Body of pancreas (tissue), 4 donors: ENCODE measurements around the gene SIX4.

ENCODE experiments used
- CTCF ChIP-seq, 7 experiments: fragments of 450-650 bp in 4 of 7; fragments of 200-600 bp in 3 of 7; sonication (generic) in 3 of 7; IDR thresholded peaks; one replicate each; pipeline ENCODE4 v1.5.1; 2016 to 2019; ENCODE audit warnings: antibody characterized with exemption in 7 of 7
- POLR2A ChIP-seq, 3 donors: fragments of 450-650 bp; IDR thresholded peaks; one replicate each; pipeline ENCODE4 v1.6.1; 2016; ENCODE audit warnings: antibody characterized with exemption in 3 of 3, mild to moderate bottlenecking in 2 of 3

- TF ChIP-seq CTCF (IDR thresholded peaks at IDR 0.05) (no peak), POLR2A (IDR thresholded peaks at IDR 0.05) (no peak)
These were observed 32.7 kb upstream of the SIX4 start for GRCh38 chr14:60756847-60757246.
